Measurements from ENCODE around the gene HBE1.

DNA sequence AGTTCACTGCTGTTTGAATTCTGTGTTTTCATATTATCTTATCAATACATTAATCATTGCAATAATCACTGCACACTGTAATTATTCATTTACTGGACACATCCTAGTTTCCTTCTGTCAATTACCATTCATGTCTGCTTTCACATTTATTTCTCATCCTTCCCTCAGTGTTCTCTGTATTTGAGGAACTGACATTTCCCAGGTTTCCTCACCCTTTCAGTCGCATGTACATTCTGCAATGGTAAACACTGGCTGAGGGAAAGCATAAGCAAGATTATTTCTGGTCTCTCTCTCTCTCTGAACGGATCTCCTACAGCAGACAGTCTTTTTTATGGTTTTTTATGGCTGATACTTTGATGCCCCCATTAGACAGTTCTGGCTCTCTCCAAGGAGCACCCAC, 31.3 kb downstream of the HBE1 start:
- TF ChIP-seq, protein P1, sequence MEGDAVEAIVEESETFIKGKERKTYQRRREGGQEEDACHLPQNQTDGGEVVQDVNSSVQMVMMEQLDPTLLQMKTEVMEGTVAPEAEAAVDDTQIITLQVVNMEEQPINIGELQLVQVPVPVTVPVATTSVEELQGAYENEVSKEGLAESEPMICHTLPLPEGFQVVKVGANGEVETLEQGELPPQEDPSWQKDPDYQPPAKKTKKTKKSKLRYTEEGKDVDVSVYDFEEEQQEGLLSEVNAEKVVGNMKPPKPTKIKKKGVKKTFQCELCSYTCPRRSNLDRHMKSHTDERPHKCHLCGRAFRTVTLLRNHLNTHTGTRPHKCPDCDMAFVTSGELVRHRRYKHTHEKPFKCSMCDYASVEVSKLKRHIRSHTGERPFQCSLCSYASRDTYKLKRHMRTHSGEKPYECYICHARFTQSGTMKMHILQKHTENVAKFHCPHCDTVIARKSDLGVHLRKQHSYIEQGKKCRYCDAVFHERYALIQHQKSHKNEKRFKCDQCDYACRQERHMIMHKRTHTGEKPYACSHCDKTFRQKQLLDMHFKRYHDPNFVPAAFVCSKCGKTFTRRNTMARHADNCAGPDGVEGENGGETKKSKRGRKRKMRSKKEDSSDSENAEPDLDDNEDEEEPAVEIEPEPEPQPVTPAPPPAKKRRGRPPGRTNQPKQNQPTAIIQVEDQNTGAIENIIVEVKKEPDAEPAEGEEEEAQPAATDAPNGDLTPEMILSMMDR (IDR thresholded peaks at IDR 0.05): no peak
- TF ChIP-seq POLR2A (IDR thresholded peaks at IDR 0.05): no peak

All from testis (tissue), 2 donors.